IPS-18c (cell line): ENCODE measurements around the gene CEP97.
"Not testable (repeated sequence)": the region's sequence is repeated elsewhere in the genome, so short reads cannot be mapped to it uniquely, and the experiment has no call there.

Experiments used
- H3K4me3 ChIP-seq: 2 replicates; pipeline ENCODE4 v1.7.0; 2013; ENCODE audit warnings: low read depth, mild to moderate bottlenecking, low read length, moderate library complexity; ENCODE audit not compliant: insufficient read depth
- H3K9me3 ChIP-seq: one replicate; pipeline ENCODE4 v1.6.1; 2013; ENCODE audit warnings: mild to moderate bottlenecking, low read length, moderate library complexity; ENCODE audit not compliant: control insufficient read depth, insufficient read depth

The CEP97 gene

GRCh38 chr3:101735833-101736232 lies 11.4 kb downstream of the CEP97 start:
- no peaks in the 10 kb centered on the region for H3K9me3 ChIP-seq
- no peak overlapping the region for H3K4me3 ChIP-seq

GRCh38 chr3:101741914-101742313 lies 17.5 kb downstream of the CEP97 start:
- not testable (repeated sequence) for H3K9me3 ChIP-seq, H3K4me3 ChIP-seq

- H3K4me3 ChIP-seq: no peak overlapping the region
- H3K9me3 ChIP-seq: no peaks in the 10 kb centered on the region
Measured at GRCh38 chr3:101744811-101745210, 20.4 kb downstream of the CEP97 start.

- H3K9me3 ChIP-seq, H3K4me3 ChIP-seq: not testable (repeated sequence)
Measured at GRCh38 chr3:101745934-101746333, 21.5 kb downstream of the CEP97 start.

GRCh38 chr3:101753386-101754113 lies 29.1 kb downstream of the CEP97 start:
- H3K9me3 ChIP-seq, H3K4me3 ChIP-seq: not testable (repeated sequence)

GRCh38 chr3:101758224-101758623 lies 33.8 kb downstream of the CEP97 start:
- Histone ChIP-seq H3K9me3 (no peaks in the 10 kb centered on the region), H3K4me3 (no peak overlapping the region)

GRCh38 chr3:101762041-101762646 lies 37.7 kb downstream of the CEP97 start:
- H3K9me3 ChIP-seq: no peaks in the 10 kb centered on the region
- H3K4me3 ChIP-seq: no peak overlapping the region

- not testable (repeated sequence) for H3K9me3 ChIP-seq, H3K4me3 ChIP-seq
Measured at GRCh38 chr3:101777745-101778281, 53.4 kb downstream of the CEP97 start.

- no peaks in the 10 kb centered on the region for H3K9me3 ChIP-seq
- peak overlapping the region; percentile 89 for H3K4me3 ChIP-seq
Measured at GRCh38 chr3:101778385-101779046, 54.1 kb downstream of the CEP97 start.

- Histone ChIP-seq H3K9me3 (no peaks in the 10 kb centered on the region), H3K4me3 (peak within 1 kb of the TSS; percentile 89)
Measured at GRCh38 chr3:101779047-101779821, 54.8 kb downstream of the CEP97 start, which contains the start of gene NXPE3. Gene NXPE3 (plus strand): TSS chr3:101779211. CDS start chr3:101785597, 6,386 bp downstream.

- peak overlapping the region; percentile 89 for H3K4me3 ChIP-seq
Measured at GRCh38 chr3:101779822-101780381, 55.5 kb downstream of the CEP97 start.

GRCh38 chr3:101780661-101781060 lies 56.2 kb downstream of the CEP97 start:
- H3K9me3 ChIP-seq: no peaks in the 10 kb centered on the region
- no peak overlapping the region for H3K4me3 ChIP-seq

More at GRCh38 chr3:101779822-101780381, 55.5 kb downstream of the CEP97 start:
- no peaks in the 10 kb centered on the region for H3K9me3 ChIP-seq

- Histone ChIP-seq H3K4me3 (no peak overlapping the region), H3K9me3 (no peaks in the 10 kb centered on the region)
Measured at GRCh38 chr3:101781166-101781565, 56.8 kb downstream of the CEP97 start.

- Histone ChIP-seq H3K4me3 (no peak overlapping the region), H3K9me3 (no peaks in the 10 kb centered on the region)
Measured at GRCh38 chr3:101784855-101785613, 60.6 kb downstream of the CEP97 start.

- H3K4me3 ChIP-seq: no peak overlapping the region
Measured at GRCh38 chr3:101791778-101792177, 67.4 kb downstream of the CEP97 start.

GRCh38 chr3:101796077-101796680 lies 71.8 kb downstream of the CEP97 start:
- H3K9me3 ChIP-seq: peaks cover under 1% of the 10 kb centered on the region
- H3K4me3 ChIP-seq: no peak overlapping the region

More at GRCh38 chr3:101791778-101792177, 67.4 kb downstream of the CEP97 start:
- peaks cover 2% of the 10 kb centered on the region for H3K9me3 ChIP-seq
